Measurements from ENCODE around the gene PLCB4. TPM values are rescaled to one million over a fixed set of nuclear protein-coding genes. Genes with fewer than 3 reads are reported as not detected.

Gene PLCB4
- total RNA-seq, 1 experiment from 2014 or later: 12.9 TPM

DNA sequence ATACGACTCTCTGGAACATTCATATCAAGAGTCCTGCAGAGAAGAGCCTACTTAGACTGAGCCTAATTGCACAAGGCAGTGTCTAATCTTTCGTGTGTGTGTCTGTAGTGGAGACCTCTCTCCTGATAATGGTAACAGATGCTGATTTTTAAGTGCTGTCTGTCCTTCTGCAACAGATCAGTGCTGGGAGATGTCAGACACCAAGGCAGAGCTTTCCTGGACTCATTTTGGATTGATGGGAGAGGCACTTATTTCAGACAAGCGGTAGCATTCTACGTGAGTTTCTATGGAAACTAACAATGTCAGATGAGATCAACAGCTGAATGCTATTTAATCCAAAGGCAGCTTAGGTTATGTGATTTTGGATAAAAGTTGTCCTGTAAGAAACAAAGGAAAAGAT lies 167.6 kb downstream of the PLCB4 start:
- intact Hi-C loops (cut with micrococcal nuclease; ENCODE audit: unreplicated experiment): no loop called here
- H3K27me3 Mint-ChIP-seq (ENCODE audit: unreplicated experiment): no peaks in the 10 kb centered on the region
- no peak overlapping the region for H3K27ac Mint-ChIP-seq (ENCODE audit: unreplicated experiment)
- no peak for DNase-seq
- CTCF ChIA-PET: no interaction called here
- no peaks in the 10 kb centered on the region for H3K9me3 Mint-ChIP-seq (ENCODE audit: low read depth, unreplicated experiment)
- peaks cover 5% of the 10 kb centered on the region for H3K36me3 Mint-ChIP-seq (ENCODE audit: insufficient read depth, unreplicated experiment)
- no TSS peak for BruUV-seq (replicated peaks)
- TF ChIP-seq, protein P1, sequence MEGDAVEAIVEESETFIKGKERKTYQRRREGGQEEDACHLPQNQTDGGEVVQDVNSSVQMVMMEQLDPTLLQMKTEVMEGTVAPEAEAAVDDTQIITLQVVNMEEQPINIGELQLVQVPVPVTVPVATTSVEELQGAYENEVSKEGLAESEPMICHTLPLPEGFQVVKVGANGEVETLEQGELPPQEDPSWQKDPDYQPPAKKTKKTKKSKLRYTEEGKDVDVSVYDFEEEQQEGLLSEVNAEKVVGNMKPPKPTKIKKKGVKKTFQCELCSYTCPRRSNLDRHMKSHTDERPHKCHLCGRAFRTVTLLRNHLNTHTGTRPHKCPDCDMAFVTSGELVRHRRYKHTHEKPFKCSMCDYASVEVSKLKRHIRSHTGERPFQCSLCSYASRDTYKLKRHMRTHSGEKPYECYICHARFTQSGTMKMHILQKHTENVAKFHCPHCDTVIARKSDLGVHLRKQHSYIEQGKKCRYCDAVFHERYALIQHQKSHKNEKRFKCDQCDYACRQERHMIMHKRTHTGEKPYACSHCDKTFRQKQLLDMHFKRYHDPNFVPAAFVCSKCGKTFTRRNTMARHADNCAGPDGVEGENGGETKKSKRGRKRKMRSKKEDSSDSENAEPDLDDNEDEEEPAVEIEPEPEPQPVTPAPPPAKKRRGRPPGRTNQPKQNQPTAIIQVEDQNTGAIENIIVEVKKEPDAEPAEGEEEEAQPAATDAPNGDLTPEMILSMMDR (IDR thresholded peaks at IDR 0.05; ENCODE audit: unreplicated experiment): no peak
- peaks cover 14% of the 10 kb centered on the region for H3K4me1 Mint-ChIP-seq (ENCODE audit: low read depth, unreplicated experiment)
- H3K4me3 Mint-ChIP-seq (ENCODE audit: low read depth, unreplicated experiment): no peak overlapping the region

DNA sequence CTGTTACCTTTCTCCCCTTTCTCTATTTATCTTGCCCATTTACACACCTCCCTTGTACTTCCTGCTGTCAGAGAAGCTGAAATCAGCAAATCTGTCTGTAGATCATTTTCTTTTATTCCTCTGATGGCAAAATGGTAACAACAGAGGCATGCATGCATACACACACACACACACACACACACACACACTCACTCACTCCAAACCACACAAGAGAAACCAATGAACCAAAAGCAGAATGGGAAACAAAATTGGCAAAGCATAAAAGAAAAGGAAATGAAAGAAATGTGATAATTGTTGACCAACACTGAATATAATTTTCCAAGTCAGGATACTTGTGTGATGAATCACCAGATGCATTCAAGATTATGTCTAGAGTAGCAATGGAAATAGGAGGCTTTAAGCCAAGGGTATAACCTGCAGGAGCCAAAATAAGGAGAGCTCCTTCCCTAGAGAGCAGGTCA lies 172.4 kb downstream of the PLCB4 start:
- Mint-ChIP-seq H3K27me3 (ENCODE audit: unreplicated experiment) (no peaks in the 10 kb centered on the region), H3K4me3 (ENCODE audit: low read depth, unreplicated experiment) (no peak overlapping the region), H3K4me1 (ENCODE audit: low read depth, unreplicated experiment) (peaks cover 24% of the 10 kb centered on the region), H3K9me3 (ENCODE audit: low read depth, unreplicated experiment) (no peaks in the 10 kb centered on the region), H3K27ac (ENCODE audit: unreplicated experiment) (peak overlapping the region; percentile 39), H3K36me3 (ENCODE audit: insufficient read depth, unreplicated experiment) (peaks cover 5% of the 10 kb centered on the region)
- TF ChIP-seq, protein P1 (IDR thresholded peaks at IDR 0.05; ENCODE audit: unreplicated experiment): no peak
- peak; percentile 41 for DNase-seq
- no TSS peak for BruUV-seq (replicated peaks)
- CTCF ChIA-PET: interaction anchor here (0.5 to 1.2 kb wide), 4 partner anchors 12 to 700 kb away, joined by 3 to 6 read pairs (median 3); no protein-coding TSS in a partner anchor
- intact Hi-C loops (cut with micrococcal nuclease; ENCODE audit: unreplicated experiment): loop anchor here (10.0 kb wide), 1 partner anchor 114 kb away; no protein-coding TSS in a partner anchor

DNA sequence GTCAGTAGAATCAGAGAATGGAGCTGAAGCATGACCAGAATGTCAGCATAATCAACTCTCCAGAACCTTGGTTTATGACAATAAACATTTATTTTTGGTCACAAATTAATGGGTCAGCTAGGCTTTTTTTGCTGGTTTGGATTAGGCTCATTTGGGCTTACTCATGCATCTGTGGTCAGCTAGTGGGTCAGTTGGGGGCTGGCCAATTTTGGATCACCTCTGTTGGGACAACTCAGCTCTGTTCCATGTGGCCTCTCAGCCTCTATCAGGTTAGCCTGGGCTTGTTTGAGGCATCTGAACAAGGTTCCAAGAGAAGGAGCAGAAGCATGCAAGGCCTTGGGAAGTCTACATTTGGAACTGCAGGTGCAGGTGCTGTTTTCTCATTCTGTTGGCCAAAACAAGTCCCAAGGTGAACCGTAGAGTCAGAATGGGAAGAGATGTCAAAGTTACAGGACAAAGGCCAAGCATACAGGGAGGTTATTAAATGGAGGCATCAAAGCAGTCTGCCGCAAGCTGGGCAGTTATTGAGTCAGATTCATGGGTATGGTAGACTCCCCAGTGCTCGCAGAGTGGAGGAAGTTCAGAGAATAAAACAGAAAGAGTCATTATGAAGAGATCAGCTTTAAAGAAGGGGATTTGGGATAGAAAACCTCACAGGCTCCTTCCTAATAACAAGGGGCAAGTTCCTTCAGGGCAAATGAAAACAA lies 173.0 kb downstream of the PLCB4 start:
- no peak for DNase-seq
- Mint-ChIP-seq H3K36me3 (ENCODE audit: insufficient read depth, unreplicated experiment) (peaks cover 5% of the 10 kb centered on the region), H3K27ac (ENCODE audit: unreplicated experiment) (peak overlapping the region; percentile 39), H3K9me3 (ENCODE audit: low read depth, unreplicated experiment) (no peaks in the 10 kb centered on the region), H3K4me1 (ENCODE audit: low read depth, unreplicated experiment) (peaks cover 24% of the 10 kb centered on the region), H3K27me3 (ENCODE audit: unreplicated experiment) (no peaks in the 10 kb centered on the region), H3K4me3 (ENCODE audit: low read depth, unreplicated experiment) (no peak overlapping the region)
- TF ChIP-seq, protein P1 (IDR thresholded peaks at IDR 0.05; ENCODE audit: unreplicated experiment): no peak
- intact Hi-C loops (cut with micrococcal nuclease; ENCODE audit: unreplicated experiment): loop anchor here (10.0 kb wide), 1 partner anchor 113 kb away; no protein-coding TSS in a partner anchor
- CTCF ChIA-PET: interaction anchor here (0.7 to 1.2 kb wide), 3 partner anchors 11 to 412 kb away, joined by 3 to 6 read pairs (median 5); no protein-coding TSS in a partner anchor
- BruUV-seq (replicated peaks): no TSS peak

DNA sequence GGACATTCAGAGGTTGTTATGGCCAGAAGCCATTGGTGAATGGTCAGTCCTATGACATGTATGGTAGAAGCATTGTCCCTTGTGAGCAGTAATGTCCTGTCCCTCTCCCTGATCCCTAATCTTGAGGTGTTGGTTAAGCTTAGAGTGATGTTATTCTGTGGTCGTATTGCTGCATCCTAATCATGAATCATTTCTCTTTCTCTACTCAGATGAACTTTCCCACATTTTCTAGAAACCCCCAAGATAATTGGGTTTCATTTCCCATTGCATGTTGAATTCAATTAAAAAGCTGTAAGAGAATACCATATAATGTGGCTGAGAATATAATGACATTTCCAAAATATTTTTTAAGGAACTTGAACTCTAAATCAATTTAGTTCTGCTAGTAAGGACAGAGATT lies 175.1 kb downstream of the PLCB4 start:
- Mint-ChIP-seq H3K4me1 (ENCODE audit: low read depth, unreplicated experiment) (peaks cover 24% of the 10 kb centered on the region), H3K4me3 (ENCODE audit: low read depth, unreplicated experiment) (no peak overlapping the region), H3K9me3 (ENCODE audit: low read depth, unreplicated experiment) (no peaks in the 10 kb centered on the region), H3K27ac (ENCODE audit: unreplicated experiment) (no peak overlapping the region), H3K27me3 (ENCODE audit: unreplicated experiment) (no peaks in the 10 kb centered on the region), H3K36me3 (ENCODE audit: insufficient read depth, unreplicated experiment) (peaks cover 5% of the 10 kb centered on the region)
- BruUV-seq (replicated peaks): no TSS peak
- TF ChIP-seq, protein P1 (IDR thresholded peaks at IDR 0.05; ENCODE audit: unreplicated experiment): no peak
- intact Hi-C loops (cut with micrococcal nuclease; ENCODE audit: unreplicated experiment): loop anchor here (10.0 kb wide), 1 partner anchor 111 kb away; no protein-coding TSS in a partner anchor
- DNase-seq: no peak
- CTCF ChIA-PET: no interaction called here
